ENCODE data around the gene RPS6KB2. TPM values are rescaled to one million over a fixed set of nuclear protein-coding genes. Genes with fewer than 3 reads are reported as not detected.
"Not testable (repeated sequence)": the region's sequence is repeated elsewhere in the genome, so short reads cannot be mapped to it uniquely, and the experiment has no call there.

The RPS6KB2 gene
- total and polyA plus RNA-seq, 5 donors from 2014 or later = 44.4 to 66.0 (median 51.4) TPM

DNA sequence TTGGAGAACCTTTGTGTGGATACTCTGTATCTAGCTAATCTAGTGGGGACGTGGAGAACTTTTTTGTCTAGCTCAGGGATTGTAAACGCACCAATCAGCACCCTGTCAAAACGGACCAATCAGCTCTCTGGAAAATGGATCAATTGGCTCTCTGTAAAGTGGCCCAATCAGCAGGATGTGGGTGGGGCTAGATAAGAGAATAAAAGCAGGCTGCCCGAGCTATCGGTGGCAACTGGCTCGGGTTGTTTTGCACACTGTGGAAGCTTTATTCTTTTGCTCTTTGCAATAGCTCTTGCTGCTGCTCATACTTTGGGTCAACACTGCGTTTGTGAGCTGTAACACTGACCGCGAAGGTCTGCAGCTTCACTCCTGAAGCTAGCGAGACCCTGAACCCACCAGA, 48.4 kb downstream of the RPS6KB2 start:
- H3K4me3 ChIP-seq (ENCODE audit: low read depth, low read length); H3K4me1 ChIP-seq (ENCODE audit: control insufficient read depth, insufficient read depth, low read length, poor library complexity, severe bottlenecking); H3K4me1 Mint-ChIP-seq; H3K36me3 Mint-ChIP-seq; H3K27ac ChIP-seq (ENCODE audit: insufficient read depth, low read length, poor library complexity, severe bottlenecking); ATAC-seq (ENCODE audit: low read depth in 2 of 2); H3K27ac Mint-ChIP-seq; H3K27me3 Mint-ChIP-seq; H3K9me3 Mint-ChIP-seq; H3K9me3 ChIP-seq (ENCODE audit: control insufficient read depth in 2 of 2, low read length in 2 of 2); H3K27me3 ChIP-seq (ENCODE audit: control insufficient read depth, insufficient read depth, low read length); H3K36me3 ChIP-seq (ENCODE audit: control insufficient read depth, insufficient read depth, low read length): not testable (repeated sequence)
- DNase-seq = peak in 1 of 3 donors; percentile 25
- peak overlapping the region in 1 of 4 donors; percentile 41 for H3K4me3 Mint-ChIP-seq

DNA sequence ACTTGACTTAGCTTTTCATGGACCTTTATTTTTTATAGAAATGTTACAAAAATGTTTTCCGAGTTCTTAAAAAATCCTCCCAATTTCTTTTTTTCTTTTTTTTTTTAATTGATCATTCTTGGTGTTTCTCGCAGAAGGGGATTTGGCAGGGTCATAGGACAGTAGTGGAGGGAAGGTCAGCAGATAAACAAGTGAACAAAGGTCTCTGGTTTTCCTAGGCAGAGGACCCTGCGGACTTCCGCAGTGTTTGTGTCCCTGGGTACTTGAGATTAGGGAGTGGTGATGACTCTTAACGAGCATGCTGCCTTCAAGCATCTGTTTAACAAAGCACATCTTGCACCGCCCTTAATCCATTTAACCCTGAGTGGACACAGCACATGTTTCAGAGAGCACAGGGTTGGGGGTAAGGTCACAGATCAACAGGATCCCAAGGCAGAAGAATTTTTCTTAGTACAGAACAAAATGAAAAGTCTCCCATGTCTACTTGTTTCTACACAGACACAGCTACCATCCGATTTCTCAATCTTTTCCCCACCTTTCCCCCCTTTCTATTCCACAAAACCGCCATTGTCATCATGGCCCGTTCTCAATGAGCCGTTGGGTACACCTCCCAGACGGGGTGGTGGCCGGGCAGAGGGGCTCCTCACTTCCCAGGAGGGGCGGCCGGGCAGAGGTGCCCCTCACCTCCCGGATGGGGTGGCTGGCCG, 49.2 kb downstream of the RPS6KB2 start:
- H3K9me3 Mint-ChIP-seq; H3K27ac ChIP-seq (ENCODE audit: insufficient read depth, low read length, poor library complexity, severe bottlenecking); H3K9me3 ChIP-seq (ENCODE audit: control insufficient read depth in 2 of 2, low read length in 2 of 2); H3K4me1 Mint-ChIP-seq; DNase-seq; H3K36me3 ChIP-seq (ENCODE audit: control insufficient read depth, insufficient read depth, low read length); H3K27me3 Mint-ChIP-seq; H3K27ac Mint-ChIP-seq; ATAC-seq (ENCODE audit: low read depth in 2 of 2); H3K27me3 ChIP-seq (ENCODE audit: control insufficient read depth, insufficient read depth, low read length); H3K4me1 ChIP-seq (ENCODE audit: control insufficient read depth, insufficient read depth, low read length, poor library complexity, severe bottlenecking); H3K36me3 Mint-ChIP-seq; H3K4me3 ChIP-seq (ENCODE audit: low read depth, low read length): not testable (repeated sequence)
- peak overlapping the region in 1 of 4 donors; percentile 41 for H3K4me3 Mint-ChIP-seq

GRCh38 chr11:67482275-67482826, 54.1 kb downstream of the RPS6KB2 start:
- Mint-ChIP-seq H3K4me3 (peak overlapping the region; percentile 92 to 99 (median 96)), H3K27ac (peak overlapping the region; percentile 99 to 100 (median 99)), H3K36me3 (peaks cover 6% of the 10 kb centered on the region), H3K9me3 (no peaks in the 10 kb centered on the region), H3K4me1 (peaks cover 9 to 49% (median 35%) of the 10 kb centered on the region in 4 donors), H3K27me3 (no peaks in the 10 kb centered on the region)
- Histone ChIP-seq H3K9me3 (ENCODE audit: control insufficient read depth in 2 of 2, low read length in 2 of 2) (no peaks in the 10 kb centered on the region), H3K4me3 (ENCODE audit: low read depth, low read length) (peak overlapping the region; percentile 86), H3K27me3 (ENCODE audit: control insufficient read depth, insufficient read depth, low read length) (no peaks in the 10 kb centered on the region), H3K36me3 (ENCODE audit: control insufficient read depth, insufficient read depth, low read length) (peaks cover 2% of the 10 kb centered on the region), H3K27ac (ENCODE audit: insufficient read depth, low read length, poor library complexity, severe bottlenecking) (peak overlapping the region; percentile 92), H3K4me1 (ENCODE audit: control insufficient read depth, insufficient read depth, low read length, poor library complexity, severe bottlenecking) (peaks cover 50% of the 10 kb centered on the region)
- DNase-seq (no peak), ATAC-seq (ENCODE audit: low read depth in 2 of 2) (peak; percentile 5 to 9)

- Histone ChIP-seq H3K27ac (ENCODE audit: insufficient read depth, low read length, poor library complexity, severe bottlenecking) (peak within 1 kb of the TSS; percentile 92), H3K9me3 (ENCODE audit: control insufficient read depth in 2 of 2, low read length in 2 of 2) (no peaks in the 10 kb centered on the region), H3K4me1 (ENCODE audit: control insufficient read depth, insufficient read depth, low read length, poor library complexity, severe bottlenecking) (peaks cover 58% of the 10 kb centered on the region), H3K27me3 (ENCODE audit: control insufficient read depth, insufficient read depth, low read length) (no peaks in the 10 kb centered on the region), H3K4me3 (ENCODE audit: low read depth, low read length) (peak within 1 kb of the TSS; percentile 86), H3K36me3 (ENCODE audit: control insufficient read depth, insufficient read depth, low read length) (peaks cover 6% of the 10 kb centered on the region)
- H3K9me3 Mint-ChIP-seq = no peaks in the 10 kb centered on the region
- H3K36me3 Mint-ChIP-seq = peaks cover 14% of the 10 kb centered on the region
- H3K4me3 Mint-ChIP-seq = peak within 1 kb of the TSS; percentile 92 to 99 (median 96)
- peaks cover 9 to 57% (median 43%) of the 10 kb centered on the region in 4 donors for H3K4me1 Mint-ChIP-seq
- ATAC-seq (ENCODE audit: low read depth in 2 of 2) (peak; percentile 83 to 86), DNase-seq (peak; percentile 97 to 99 (median 98))
- H3K27ac Mint-ChIP-seq = peak within 1 kb of the TSS; percentile 99 to 100 (median 99)
- H3K27me3 Mint-ChIP-seq = peaks cover 2% of the 10 kb centered on the region
Observed at GRCh38 chr11:67482827-67483798, 54.8 kb downstream of the RPS6KB2 start, which contains the start of gene AIP. AIP (plus strand) TSS chr11:67483026; CDS start chr11:67483159, 133 bp downstream.

DNA sequence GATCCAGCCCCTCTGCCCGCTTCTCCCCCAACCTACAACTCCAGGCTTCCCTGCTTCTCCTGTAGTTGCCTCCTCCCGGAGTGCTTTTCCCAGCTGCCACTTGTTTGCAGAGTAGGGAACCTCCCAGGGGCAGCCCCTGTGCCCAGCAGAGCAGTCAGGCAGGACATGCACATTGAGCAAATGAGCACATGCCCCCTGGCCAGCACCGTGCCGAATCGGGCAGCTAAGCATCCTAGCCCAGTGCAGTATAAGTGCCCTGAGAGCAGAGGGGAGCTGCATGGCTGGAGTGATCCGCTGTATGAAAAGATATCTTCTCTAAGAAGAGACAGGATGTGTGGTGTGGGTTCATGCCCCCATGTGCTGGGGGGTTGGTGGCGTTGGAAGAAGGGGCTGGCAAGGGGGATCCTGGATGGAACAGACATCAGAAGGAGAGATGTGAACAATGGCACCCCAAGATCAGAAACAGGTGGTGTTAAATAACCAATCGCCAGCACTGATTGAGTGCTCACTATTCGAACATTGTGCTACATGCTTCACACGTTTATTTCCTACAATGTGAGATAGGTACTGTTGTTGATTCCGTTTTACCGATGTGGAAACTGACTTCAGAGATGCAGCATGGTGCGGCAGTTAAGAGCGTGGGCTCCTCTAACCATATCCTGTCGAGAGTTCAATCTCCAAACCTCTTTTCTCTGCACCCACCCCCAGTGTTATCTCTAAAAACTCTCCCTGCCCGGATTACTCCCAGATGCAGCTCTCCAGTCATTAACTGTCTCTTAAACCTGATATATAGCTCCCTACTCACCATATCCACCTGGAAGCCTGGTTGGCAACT, 55.8 kb downstream of the RPS6KB2 start:
- H3K36me3 ChIP-seq (ENCODE audit: control insufficient read depth, insufficient read depth, low read length) = peaks cover 12% of the 10 kb centered on the region
- peak overlapping the region; percentile 92 for H3K27ac ChIP-seq (ENCODE audit: insufficient read depth, low read length, poor library complexity, severe bottlenecking)
- Mint-ChIP-seq H3K27ac (peak overlapping the region; percentile 99 to 100 (median 99)), H3K27me3 (peaks cover 4% of the 10 kb centered on the region), H3K9me3 (no peaks in the 10 kb centered on the region), H3K4me3 (peak overlapping the region; percentile 92 to 99 (median 96)), H3K36me3 (peaks cover 14% of the 10 kb centered on the region), H3K4me1 (peaks cover 9 to 65% (median 46%) of the 10 kb centered on the region in 4 donors)
- H3K4me3 ChIP-seq (ENCODE audit: low read depth, low read length) = peak overlapping the region; percentile 86
- H3K27me3 ChIP-seq (ENCODE audit: control insufficient read depth, insufficient read depth, low read length) = no peaks in the 10 kb centered on the region
- peak in 2 of 3 donors; percentile 84 to 88 for DNase-seq
- ATAC-seq (ENCODE audit: low read depth in 2 of 2) = peak; percentile 52
- H3K4me1 ChIP-seq (ENCODE audit: control insufficient read depth, insufficient read depth, low read length, poor library complexity, severe bottlenecking) = peaks cover 67% of the 10 kb centered on the region
- no peaks in the 10 kb centered on the region for H3K9me3 ChIP-seq (ENCODE audit: control insufficient read depth in 2 of 2, low read length in 2 of 2)

- Histone ChIP-seq H3K27me3 (ENCODE audit: control insufficient read depth, insufficient read depth, low read length) (no peaks in the 10 kb centered on the region), H3K4me3 (ENCODE audit: low read depth, low read length) (peak overlapping the region; percentile 86), H3K27ac (ENCODE audit: insufficient read depth, low read length, poor library complexity, severe bottlenecking) (peak overlapping the region; percentile 92), H3K9me3 (ENCODE audit: control insufficient read depth in 2 of 2, low read length in 2 of 2) (no peaks in the 10 kb centered on the region), H3K36me3 (ENCODE audit: control insufficient read depth, insufficient read depth, low read length) (peaks cover 20% of the 10 kb centered on the region), H3K4me1 (ENCODE audit: control insufficient read depth, insufficient read depth, low read length, poor library complexity, severe bottlenecking) (peaks cover 67% of the 10 kb centered on the region)
- peaks cover 18% of the 10 kb centered on the region for H3K36me3 Mint-ChIP-seq
- no peak for ATAC-seq (ENCODE audit: low read depth in 2 of 2)
- H3K4me1 Mint-ChIP-seq = peaks cover 9 to 70% (median 50%) of the 10 kb centered on the region in 4 donors
- no peaks in the 10 kb centered on the region for H3K9me3 Mint-ChIP-seq
- H3K27me3 Mint-ChIP-seq = peaks cover 4% of the 10 kb centered on the region
- H3K27ac Mint-ChIP-seq = peak overlapping the region; percentile 99 to 100 (median 99)
- peak overlapping the region; percentile 92 to 99 (median 96) for H3K4me3 Mint-ChIP-seq
- peak; percentile 40 to 69 (median 52) for DNase-seq
Observed at GRCh38 chr11:67484847-67485311, 56.6 kb downstream of the RPS6KB2 start.

All from CD4-positive, CD25-positive, alpha-beta regulatory T cell (primary cell).